Measurements from ENCODE around the gene BUB3.

DNA sequence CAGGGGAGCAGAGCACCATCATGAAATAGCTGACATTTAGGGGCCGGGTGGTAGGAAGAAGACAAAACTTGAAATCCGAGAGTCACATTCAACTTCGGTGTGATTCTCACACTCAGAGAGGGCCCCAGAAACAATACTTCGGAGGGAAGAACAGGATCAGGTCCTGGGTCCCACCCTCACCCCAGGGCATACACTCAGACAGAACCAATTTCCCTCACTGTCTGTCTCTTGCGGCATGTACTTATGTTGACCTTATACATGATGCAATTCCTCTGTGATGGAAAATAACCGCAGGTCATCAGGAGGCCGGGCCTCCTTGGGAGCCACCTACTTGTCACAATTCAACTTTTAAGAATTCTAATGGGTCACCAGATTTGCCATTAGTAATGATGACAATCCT, 44.7 kb upstream of the BUB3 start:
- TF ChIP-seq, protein P1, sequence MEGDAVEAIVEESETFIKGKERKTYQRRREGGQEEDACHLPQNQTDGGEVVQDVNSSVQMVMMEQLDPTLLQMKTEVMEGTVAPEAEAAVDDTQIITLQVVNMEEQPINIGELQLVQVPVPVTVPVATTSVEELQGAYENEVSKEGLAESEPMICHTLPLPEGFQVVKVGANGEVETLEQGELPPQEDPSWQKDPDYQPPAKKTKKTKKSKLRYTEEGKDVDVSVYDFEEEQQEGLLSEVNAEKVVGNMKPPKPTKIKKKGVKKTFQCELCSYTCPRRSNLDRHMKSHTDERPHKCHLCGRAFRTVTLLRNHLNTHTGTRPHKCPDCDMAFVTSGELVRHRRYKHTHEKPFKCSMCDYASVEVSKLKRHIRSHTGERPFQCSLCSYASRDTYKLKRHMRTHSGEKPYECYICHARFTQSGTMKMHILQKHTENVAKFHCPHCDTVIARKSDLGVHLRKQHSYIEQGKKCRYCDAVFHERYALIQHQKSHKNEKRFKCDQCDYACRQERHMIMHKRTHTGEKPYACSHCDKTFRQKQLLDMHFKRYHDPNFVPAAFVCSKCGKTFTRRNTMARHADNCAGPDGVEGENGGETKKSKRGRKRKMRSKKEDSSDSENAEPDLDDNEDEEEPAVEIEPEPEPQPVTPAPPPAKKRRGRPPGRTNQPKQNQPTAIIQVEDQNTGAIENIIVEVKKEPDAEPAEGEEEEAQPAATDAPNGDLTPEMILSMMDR (IDR thresholded peaks at IDR 0.05; ENCODE audit: low read length): no peak
- TF ChIP-seq EZH2 (IDR thresholded peaks at IDR 0.05; ENCODE audit: borderline replicate concordance, low read length): no peak
